Stimulated activated CD4-positive, alpha-beta T cell treated with anti-CD3 and anti-CD28 coated beads, TNF-alpha, amount 100 ng/mL, for 24 hours (primary cell): ENCODE data around the gene SYNM.

ENCODE experiments used
- DNase-seq, 3 experiments: peaks; one replicate each; pipeline ENCODE4 v3.0.0-alpha.2; 2020; ENCODE audit warnings: low read depth in 3 of 3

SYNM gene

DNA sequence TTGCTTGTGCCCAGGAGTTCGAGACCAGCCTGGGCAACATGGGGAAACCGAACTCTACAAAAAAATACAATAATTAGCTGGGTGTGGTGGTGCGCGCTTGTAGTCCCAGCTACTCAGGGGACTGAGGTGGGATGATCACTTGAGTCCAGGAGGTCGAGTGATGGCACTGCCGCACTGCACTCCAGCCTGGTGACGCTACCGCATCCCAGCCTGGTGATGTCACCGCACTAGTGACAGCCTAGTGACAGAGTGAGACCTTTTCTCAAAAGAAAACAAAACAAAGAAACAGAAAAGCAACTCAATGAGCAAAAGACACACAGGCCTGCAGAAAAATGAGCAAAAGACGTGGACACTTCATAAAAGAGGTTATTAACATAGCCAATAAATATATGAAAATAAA is 19.9 kb upstream of the SYNM start:
- no peak for DNase-seq

GRCh38 chr15:99085413-99086326 is 19.2 kb upstream of the SYNM start:
- no peak for DNase-seq

DNA sequence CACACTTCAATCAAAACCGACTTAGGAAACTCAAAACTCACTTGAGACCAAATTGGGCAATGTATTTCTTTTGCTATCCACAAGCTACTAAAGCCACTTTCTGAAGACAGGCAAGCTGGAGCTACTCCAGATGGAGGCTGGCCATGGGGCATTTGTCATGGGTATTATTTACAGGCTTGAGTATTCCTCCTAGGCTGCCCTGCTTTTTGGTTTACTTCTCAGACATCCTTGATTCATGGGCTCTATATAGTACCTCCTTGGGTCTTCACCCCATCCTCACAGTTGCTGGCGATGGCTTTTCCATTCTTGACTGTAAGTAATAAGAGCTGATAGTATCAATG is 18.6 kb upstream of the SYNM start:
- no peak for DNase-seq

- no peak for DNase-seq
Measured at GRCh38 chr15:99087405-99087943, 17.4 kb upstream of the SYNM start.

- DNase-seq: no peak
Measured at GRCh38 chr15:99090011-99090699, 14.7 kb upstream of the SYNM start.

- DNase-seq: no peak
Measured at GRCh38 chr15:99090938-99091337, 13.9 kb upstream of the SYNM start.

DNA sequence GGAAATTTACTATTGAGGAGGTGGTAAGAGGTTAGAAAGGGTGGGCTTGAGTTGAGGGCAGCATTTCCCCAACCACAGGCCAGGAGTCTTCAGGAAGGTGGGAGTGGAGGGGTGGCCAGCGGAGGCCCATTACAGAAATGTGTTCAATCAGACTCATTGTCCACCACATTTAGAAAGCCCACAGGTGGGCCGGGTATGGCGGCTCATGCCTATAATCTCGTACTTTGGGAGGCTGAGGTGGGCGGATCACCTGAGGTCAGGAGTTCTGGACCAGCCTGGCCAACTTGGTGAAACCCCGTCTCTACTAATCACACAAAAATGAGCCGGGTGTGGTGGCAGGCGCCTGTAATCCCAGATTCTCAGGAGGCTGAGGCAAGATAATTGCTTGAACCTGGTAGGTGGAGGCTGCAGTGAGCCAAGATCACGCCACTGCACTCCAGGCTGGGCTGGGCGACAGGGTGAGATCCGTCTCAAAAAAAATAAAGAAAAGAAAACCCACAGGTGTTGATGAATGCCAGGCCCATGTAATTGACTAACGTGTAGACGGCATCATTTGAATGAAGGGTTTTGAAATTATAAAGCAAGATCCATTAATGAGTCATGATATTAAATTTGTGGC is 12.2 kb upstream of the SYNM start:
- no peak for DNase-seq

GRCh38 chr15:99095626-99096025 is 9.3 kb upstream of the SYNM start:
- no peak for DNase-seq

DNA sequence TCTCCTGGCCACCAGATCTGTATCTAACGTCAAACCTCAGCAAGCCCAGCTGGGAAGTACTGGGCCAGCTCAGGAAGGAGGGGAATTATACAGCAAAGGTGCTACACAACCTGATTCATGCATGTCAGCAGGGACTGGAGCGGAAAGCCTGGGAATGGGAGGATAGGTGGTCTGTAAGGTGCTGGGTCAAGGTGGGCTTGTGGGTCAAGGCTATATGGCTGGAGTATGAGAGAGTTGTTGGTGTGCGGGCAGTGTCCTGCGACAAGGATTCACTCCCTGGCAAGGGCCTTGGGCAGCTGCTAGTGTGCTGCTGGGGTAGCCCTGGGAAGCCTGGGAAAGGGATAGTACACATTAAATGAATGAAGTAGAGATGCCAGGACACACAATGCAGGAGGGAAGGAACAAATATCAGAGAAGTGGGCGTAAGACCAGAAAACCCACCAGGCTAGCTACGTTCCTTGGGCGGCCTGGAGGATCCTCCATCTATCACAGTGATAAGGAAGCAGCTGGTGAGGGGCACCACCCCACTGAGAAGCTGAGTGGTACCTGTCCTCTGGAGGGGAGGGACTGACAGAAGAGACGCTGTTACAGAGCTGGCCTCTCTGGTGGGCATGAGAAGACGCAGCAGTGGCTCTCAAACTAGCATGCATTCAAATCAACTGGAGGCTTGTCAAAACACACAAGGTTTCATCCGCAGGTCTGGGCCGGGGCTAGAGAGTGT is 8.5 kb upstream of the SYNM start:
- no peak for DNase-seq

GRCh38 chr15:99096894-99097426 is 7.9 kb upstream of the SYNM start:
- DNase-seq: no peak

GRCh38 chr15:99097441-99098410 is 7.2 kb upstream of the SYNM start:
- no peak for DNase-seq

- no peak for DNase-seq
Measured at GRCh38 chr15:99098426-99098825, 6.5 kb upstream of the SYNM start.

DNA sequence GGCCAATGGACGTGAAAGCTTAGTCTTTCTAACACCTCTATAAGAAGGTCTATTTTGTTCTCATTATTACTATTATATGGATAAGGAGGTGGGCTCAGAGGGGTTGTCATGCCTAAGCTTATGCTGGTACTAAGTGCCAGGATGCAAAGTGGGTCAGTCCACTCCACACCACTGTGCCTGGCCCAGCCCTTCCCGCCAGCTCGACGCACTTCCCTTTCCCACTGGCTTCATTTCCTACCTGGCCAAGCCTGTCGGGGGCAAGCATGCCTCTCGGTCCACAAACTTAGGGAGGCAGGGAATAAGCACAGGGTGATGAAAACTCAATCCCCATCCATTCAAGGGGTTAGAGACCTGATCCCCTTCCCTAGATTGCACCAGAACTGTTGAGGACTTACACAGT is 5.9 kb upstream of the SYNM start:
- no peak for DNase-seq

- no peak for DNase-seq
Measured at GRCh38 chr15:99099661-99100060, 5.2 kb upstream of the SYNM start.

DNA sequence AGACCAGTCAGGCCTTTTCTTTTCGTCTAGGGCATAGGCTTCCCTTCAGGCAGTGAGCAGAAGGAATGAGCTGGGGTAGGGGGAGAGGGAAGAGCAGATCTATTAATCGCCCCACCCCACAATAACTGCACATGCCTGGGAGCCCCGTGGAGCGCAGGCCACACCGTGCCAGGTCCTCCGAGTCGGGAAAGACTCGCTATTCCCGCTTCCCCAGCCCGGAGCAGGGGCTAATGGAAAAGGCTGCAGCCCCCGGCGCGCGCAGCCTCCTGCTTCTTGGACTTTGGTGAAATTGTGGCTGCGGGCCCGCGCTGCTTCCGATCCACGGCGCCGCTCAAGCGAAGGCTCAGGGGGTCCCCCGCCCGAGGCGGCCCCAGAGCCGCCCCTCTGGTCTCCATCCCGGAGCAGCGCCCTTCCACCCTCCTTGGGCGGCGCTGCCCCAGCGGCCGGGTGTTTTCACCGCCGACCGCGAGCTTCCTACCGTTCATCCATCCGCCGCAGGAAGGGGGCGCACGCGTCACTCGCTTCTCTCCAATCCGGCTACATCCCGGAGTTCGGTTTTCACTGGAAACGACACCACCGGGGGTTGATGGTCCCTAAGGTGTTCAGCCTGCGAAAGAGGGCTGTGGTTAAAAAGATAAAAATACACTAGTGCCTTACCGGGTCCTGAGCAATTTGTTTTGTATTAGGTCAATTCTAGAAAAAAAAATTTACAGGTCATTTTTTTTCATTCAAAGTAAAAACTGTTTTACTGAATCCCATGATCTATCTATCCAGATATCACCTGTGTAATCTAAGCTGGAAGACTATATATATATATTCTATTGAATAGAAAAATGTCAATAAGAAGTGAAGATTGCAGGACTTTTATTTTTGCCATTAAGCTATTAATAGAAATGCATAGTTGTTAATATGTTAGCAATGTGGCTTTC is 4.4 kb upstream of the SYNM start:
- DNase-seq: peak in 1 of 3 experiments; percentile 56

DNA sequence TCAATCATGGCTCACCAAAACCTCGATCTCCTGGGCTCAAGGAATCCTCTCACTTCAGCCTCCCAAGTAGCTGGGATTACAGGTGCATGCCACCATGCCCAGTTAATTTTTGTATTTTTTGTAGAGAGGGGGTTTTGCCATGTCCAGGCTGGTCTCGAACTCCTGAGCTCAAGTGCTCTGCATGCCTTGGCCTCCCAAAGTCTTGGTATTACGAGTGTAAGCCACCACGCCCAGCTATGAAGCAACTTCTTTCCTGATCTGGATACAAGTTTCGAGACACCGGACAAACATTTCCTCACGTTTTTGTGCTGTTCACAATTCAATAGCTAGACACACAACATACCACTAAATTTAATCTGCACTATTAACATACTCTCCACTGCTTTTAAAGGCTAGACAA is 3.4 kb upstream of the SYNM start:
- no peak for DNase-seq

- DNase-seq: no peak
Measured at GRCh38 chr15:99102332-99103235, 2.3 kb upstream of the SYNM start.

DNA sequence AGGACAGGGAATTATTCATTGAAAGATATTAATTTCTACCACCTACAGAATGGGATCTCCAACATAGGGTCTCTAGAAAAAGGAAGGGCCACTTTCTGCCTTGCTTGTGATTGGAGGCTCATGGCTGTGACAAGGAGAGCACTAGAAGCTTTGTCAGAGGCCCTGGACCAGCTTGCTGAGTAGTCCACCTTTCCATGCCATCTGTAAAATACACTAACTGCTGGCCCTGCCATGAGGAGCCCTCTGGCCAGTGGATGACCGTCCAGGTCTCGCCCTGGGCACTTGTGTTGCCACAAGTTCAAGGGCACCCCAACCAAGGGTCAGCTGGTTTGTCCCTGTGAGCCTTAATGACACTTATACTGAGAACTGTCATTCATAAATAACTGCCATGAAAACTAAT is 1.6 kb upstream of the SYNM start:
- DNase-seq: no peak
